ENCODE measurements around the gene DENND1A. TPM values are rescaled to one million over a fixed set of nuclear protein-coding genes. Genes with fewer than 3 reads are reported as not detected.
"Not testable (repeated sequence)": the region's sequence is repeated elsewhere in the genome, so short reads cannot be mapped to it uniquely, and the experiment has no call there.

DENND1A gene
- total and polyA plus RNA-seq, 2 donors from 2014 or later, result 16.3 to 19.6 TPM

DNA sequence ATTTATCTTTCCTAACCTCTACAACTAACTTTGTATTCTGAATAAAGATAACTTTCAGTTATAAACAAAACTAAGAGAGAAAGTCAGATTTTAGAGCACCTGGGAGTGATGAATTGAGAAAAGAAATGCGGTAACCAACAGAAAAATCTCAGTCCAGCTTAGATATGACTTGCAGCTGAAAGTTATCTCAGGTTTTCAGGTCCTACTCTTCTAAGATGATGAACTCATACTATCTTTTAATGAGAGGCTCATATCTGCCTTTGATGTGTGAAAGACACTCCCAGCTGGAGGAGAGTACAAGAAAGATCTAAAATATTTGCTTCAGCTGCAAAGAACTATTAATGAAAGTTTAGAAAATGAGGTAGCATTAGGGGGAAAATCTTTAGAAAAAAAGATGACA lies 190.5 kb downstream of the DENND1A start:
- H3K9me3 ChIP-seq (ENCODE audit: control insufficient read depth in 2 of 3, insufficient read depth in 1 of 3, low read length in 3 of 3), result no peaks in the 10 kb centered on the region
- intact Hi-C loops (cut with DNase I), result no loop called here
- H3K4me3 ChIP-seq (ENCODE audit: low read length in 3 of 3), result no peak overlapping the region
- H3K27me3 ChIP-seq (ENCODE audit: control insufficient read depth, insufficient read depth, low read length), result no peaks in the 10 kb centered on the region
- TF ChIP-seq, protein P1, sequence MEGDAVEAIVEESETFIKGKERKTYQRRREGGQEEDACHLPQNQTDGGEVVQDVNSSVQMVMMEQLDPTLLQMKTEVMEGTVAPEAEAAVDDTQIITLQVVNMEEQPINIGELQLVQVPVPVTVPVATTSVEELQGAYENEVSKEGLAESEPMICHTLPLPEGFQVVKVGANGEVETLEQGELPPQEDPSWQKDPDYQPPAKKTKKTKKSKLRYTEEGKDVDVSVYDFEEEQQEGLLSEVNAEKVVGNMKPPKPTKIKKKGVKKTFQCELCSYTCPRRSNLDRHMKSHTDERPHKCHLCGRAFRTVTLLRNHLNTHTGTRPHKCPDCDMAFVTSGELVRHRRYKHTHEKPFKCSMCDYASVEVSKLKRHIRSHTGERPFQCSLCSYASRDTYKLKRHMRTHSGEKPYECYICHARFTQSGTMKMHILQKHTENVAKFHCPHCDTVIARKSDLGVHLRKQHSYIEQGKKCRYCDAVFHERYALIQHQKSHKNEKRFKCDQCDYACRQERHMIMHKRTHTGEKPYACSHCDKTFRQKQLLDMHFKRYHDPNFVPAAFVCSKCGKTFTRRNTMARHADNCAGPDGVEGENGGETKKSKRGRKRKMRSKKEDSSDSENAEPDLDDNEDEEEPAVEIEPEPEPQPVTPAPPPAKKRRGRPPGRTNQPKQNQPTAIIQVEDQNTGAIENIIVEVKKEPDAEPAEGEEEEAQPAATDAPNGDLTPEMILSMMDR (IDR thresholded peaks at IDR 0.05; ENCODE audit: borderline replicate concordance, extremely low read depth, insufficient read depth), result no peak
- DNase-seq (no peak), FAIRE-seq (no peak)
- H3K4me1 ChIP-seq (ENCODE audit: control insufficient read depth in 2 of 3, insufficient read depth in 2 of 3, low read depth in 1 of 3, low read length in 3 of 3), result peaks cover 2 to 7% (median 4%) of the 10 kb centered on the region in 3 donors
- no peak overlapping the region for H3K9ac ChIP-seq (ENCODE audit: low read length in 3 of 3)
- no peaks in the 10 kb centered on the region for H3K36me3 ChIP-seq (ENCODE audit: control insufficient read depth in 2 of 3, insufficient read depth in 3 of 3, low read length in 3 of 3)
- no peak overlapping the region for H3K27ac ChIP-seq (ENCODE audit: low read depth in 2 of 2, low read length in 2 of 2)

DNA sequence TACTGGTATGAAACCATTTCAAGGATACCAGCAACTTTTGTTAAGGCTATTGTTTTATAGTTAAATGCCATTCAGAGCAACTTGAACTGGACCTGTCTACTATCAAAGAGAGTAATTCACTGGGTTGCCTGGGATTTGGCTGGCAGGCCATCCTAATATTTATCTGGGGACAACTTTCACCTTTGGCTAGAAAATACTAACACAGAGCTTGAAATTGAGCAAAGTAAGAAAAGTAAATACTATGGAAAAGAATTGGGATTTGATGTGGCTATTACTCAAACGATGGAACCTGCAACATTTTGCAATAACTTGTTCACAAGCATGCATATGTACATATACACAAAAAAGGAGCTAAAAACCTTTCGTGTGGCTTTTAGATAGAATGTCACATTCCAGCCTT lies 191.3 kb downstream of the DENND1A start:
- Histone ChIP-seq H3K4me3 (ENCODE audit: low read length in 3 of 3) (no peak overlapping the region), H3K36me3 (ENCODE audit: control insufficient read depth in 2 of 3, insufficient read depth in 3 of 3, low read length in 3 of 3) (no peaks in the 10 kb centered on the region), H3K27me3 (ENCODE audit: control insufficient read depth, insufficient read depth, low read length) (no peaks in the 10 kb centered on the region), H3K9ac (ENCODE audit: low read length in 3 of 3) (no peak overlapping the region), H3K9me3 (ENCODE audit: control insufficient read depth in 2 of 3, insufficient read depth in 1 of 3, low read length in 3 of 3) (no peaks in the 10 kb centered on the region), H3K4me1 (ENCODE audit: control insufficient read depth in 2 of 3, insufficient read depth in 2 of 3, low read depth in 1 of 3, low read length in 3 of 3) (peaks cover 2 to 7% (median 4%) of the 10 kb centered on the region in 3 donors), H3K27ac (ENCODE audit: low read depth in 2 of 2, low read length in 2 of 2) (no peak overlapping the region)
- FAIRE-seq, result no peak
- no peak for DNase-seq
- intact Hi-C loops (cut with DNase I), result no loop called here
- TF ChIP-seq, protein P1 (IDR thresholded peaks at IDR 0.05; ENCODE audit: borderline replicate concordance, extremely low read depth, insufficient read depth), result no peak

DNA sequence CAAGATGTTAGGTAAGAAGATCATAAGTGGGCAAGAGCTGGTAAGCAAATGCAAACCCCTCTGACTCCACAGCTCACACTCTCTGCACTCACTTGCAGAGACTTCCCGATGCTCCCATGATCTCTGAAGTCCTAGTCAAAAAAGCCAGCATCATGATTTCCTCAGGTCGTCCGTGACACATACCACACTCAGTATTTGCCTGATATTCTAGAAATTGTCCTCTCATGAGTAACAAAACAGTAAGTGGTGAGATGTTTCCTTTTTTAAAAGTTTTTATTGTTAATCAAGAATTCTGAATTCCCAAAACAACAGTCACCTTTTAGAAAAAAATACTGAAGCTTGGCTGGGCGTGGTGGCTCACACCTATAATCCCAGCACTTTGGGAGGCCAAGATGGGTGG lies 194.6 kb downstream of the DENND1A start:
- DNase-seq (no peak), FAIRE-seq (no peak)
- TF ChIP-seq, protein P1 (IDR thresholded peaks at IDR 0.05; ENCODE audit: borderline replicate concordance, extremely low read depth, insufficient read depth), result no peak
- Histone ChIP-seq H3K4me1 (ENCODE audit: control insufficient read depth in 2 of 3, insufficient read depth in 2 of 3, low read depth in 1 of 3, low read length in 3 of 3) (no peaks in the 10 kb centered on the region), H3K4me3 (ENCODE audit: low read length in 3 of 3) (no peak overlapping the region), H3K36me3 (ENCODE audit: control insufficient read depth in 2 of 3, insufficient read depth in 3 of 3, low read length in 3 of 3) (no peaks in the 10 kb centered on the region), H3K27ac (ENCODE audit: low read depth in 2 of 2, low read length in 2 of 2) (no peak overlapping the region), H3K9me3 (ENCODE audit: control insufficient read depth in 2 of 3, insufficient read depth in 1 of 3, low read length in 3 of 3) (no peaks in the 10 kb centered on the region), H3K9ac (ENCODE audit: low read length in 3 of 3) (no peak overlapping the region), H3K27me3 (ENCODE audit: control insufficient read depth, insufficient read depth, low read length) (no peaks in the 10 kb centered on the region)
- intact Hi-C loops (cut with DNase I), result no loop called here

DNA sequence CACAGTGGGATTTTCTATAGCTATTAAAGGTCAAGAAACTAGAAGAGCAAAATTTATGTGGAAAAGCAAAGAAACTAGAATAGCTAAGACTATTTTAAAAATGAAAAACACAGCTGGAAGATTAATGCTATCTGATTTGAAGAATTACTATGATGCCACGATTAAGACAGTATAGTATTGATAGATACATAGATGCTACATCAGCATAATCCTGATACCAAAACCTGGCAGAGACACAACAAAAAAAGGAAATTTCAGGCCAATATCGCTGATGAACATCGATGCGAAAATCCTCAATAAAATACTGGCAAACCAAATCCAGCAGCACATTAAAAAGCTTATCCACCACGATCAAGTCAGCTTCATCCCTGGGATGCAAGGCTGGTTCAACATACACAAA lies 201.4 kb downstream of the DENND1A start:
- intact Hi-C loops (cut with DNase I); H3K9me3 ChIP-seq (ENCODE audit: control insufficient read depth in 2 of 3, insufficient read depth in 1 of 3, low read length in 3 of 3); H3K4me3 ChIP-seq (ENCODE audit: low read length in 3 of 3); FAIRE-seq; H3K27me3 ChIP-seq (ENCODE audit: control insufficient read depth, insufficient read depth, low read length); H3K27ac ChIP-seq (ENCODE audit: low read depth in 2 of 2, low read length in 2 of 2); H3K36me3 ChIP-seq (ENCODE audit: control insufficient read depth in 2 of 3, insufficient read depth in 3 of 3, low read length in 3 of 3); H3K9ac ChIP-seq (ENCODE audit: low read length in 3 of 3); DNase-seq; H3K4me1 ChIP-seq (ENCODE audit: control insufficient read depth in 2 of 3, insufficient read depth in 2 of 3, low read depth in 1 of 3, low read length in 3 of 3): not testable (repeated sequence)

Data from kidney (tissue), 14 donors.